CD4-positive, alpha-beta T cell (primary cell): ENCODE data around the gene PSMD12. TPM values are rescaled to one million over a fixed set of nuclear protein-coding genes. Genes with fewer than 3 reads are reported as not detected.

Experiments
- ATAC-seq: fragments of 200-7000 bp; cut with Tn5 transposase; one replicate; pipeline ENCODE4 v1.10.0; 2022; ENCODE audit warnings: mild to moderate bottlenecking; ENCODE audit not compliant: poor library complexity
- CTCF ChIA-PET: fragments of 350-600 bp; sonication (Branson Sonifier 250); formaldehyde crosslinking; loops from one replicate; lab custom pipeline; 2021; ENCODE audit warnings: antibody characterized with exemption, inconsistent platforms; lab: Charles Lee
- POLR2A ChIA-PET: fragments of 350-600 bp; sonication (Branson Sonifier 250); formaldehyde crosslinking; loops from one replicate; lab custom pipeline; 2021; ENCODE audit warnings: antibody characterized with exemption, inconsistent platforms; lab: Charles Lee
- DNase-seq, 14 experiments: peaks; one replicate each; pipeline ENCODE4 v3.0.0-alpha.2; 2013 to 2020; ENCODE audit warnings: mixed read lengths in 2 of 14
- H3K27ac ChIP-seq, 2 donors: one replicate each; pipeline versions ENCODE4 v1.5.1 to v1.7.0; 2013; ENCODE audit warnings: low read length in 2 of 2, low read depth in 1 of 2, mild to moderate bottlenecking in 1 of 2
- H3K27me3 ChIP-seq, 2 experiments: 1 replicate in 1 of 2; 2 replicates in 1 of 2; pipeline versions ENCODE4 v1.6.1 to v1.7.0; 2013; ENCODE audit warnings: low read length in 2 of 2, control low read depth in 1 of 2, mild to moderate bottlenecking in 1 of 2, moderate library complexity in 1 of 2; ENCODE audit not compliant: insufficient read depth in 2 of 2, control insufficient read depth in 1 of 2
- H3K36me3 ChIP-seq: one replicate; pipeline ENCODE4 v1.6.1; 2013; ENCODE audit warnings: low read length, control low read depth; ENCODE audit not compliant: insufficient read depth
- H3K4me1 ChIP-seq: one replicate; pipeline ENCODE4 v1.6.1; 2013; ENCODE audit warnings: low read length, control low read depth; ENCODE audit not compliant: insufficient read depth
- H3K4me3 ChIP-seq: one replicate; pipeline ENCODE4 v1.5.1; 2013; ENCODE audit warnings: mild to moderate bottlenecking, low read length, moderate library complexity
- H3K9me3 ChIP-seq, 2 experiments: 1 replicate in 1 of 2; 2 replicates in 1 of 2; pipeline versions ENCODE4 v1.6.1 to v1.7.0; 2013; ENCODE audit warnings: low read length in 2 of 2, mild to moderate bottlenecking in 2 of 2, control low read depth in 1 of 2, moderate library complexity in 1 of 2; ENCODE audit not compliant: control insufficient read depth in 1 of 2, insufficient read depth in 1 of 2
- H3K27ac Mint-ChIP-seq: one replicate; pipeline ENCODE4 v1.8.0; 2020; ENCODE audit warnings: mixed read lengths
- H3K27me3 Mint-ChIP-seq: one replicate; pipeline ENCODE4 v1.8.0; 2021; ENCODE audit warnings: mixed read lengths
- H3K36me3 Mint-ChIP-seq: one replicate; pipeline ENCODE4 v1.8.0; 2021; ENCODE audit warnings: low read depth, mixed read lengths
- H3K4me1 Mint-ChIP-seq: one replicate; pipeline ENCODE4 v1.8.0; 2021; ENCODE audit warnings: low read depth, mixed read lengths
- H3K4me3 Mint-ChIP-seq: one replicate; pipeline ENCODE4 v1.8.0; 2020; ENCODE audit warnings: mild to moderate bottlenecking, mixed read lengths
- H3K9me3 Mint-ChIP-seq: one replicate; pipeline ENCODE4 v1.8.0; 2020; ENCODE audit warnings: mixed read lengths
- intact Hi-C, 2 experiments: fragments of 100-400 bp; cut with DNase I in 1 of 2; cut with micrococcal nuclease in 1 of 2; formaldehyde crosslinking; loops; one replicate each; pipeline versions ENCODE4 v1.15.1 to v1.9.0; 2023 to 2025; cut with DNase I, micrococcal nuclease
- total RNA-seq, 174 experiments: library from RNA in 2 of 174; stranded (reverse) in 2 of 174; gene quantifications; one replicate each; pipeline ENCODE4 v1.2.3 and lab custom pipeline; 2021 to 2026
- TF ChIP-seq, protein P1 (sequence below): fragments of 200-600 bp; IDR thresholded peaks from one replicate; pipeline ENCODE4 v1.8.0; 2022; ENCODE audit warnings: antibody characterized with exemption, mild to moderate bottlenecking

PSMD12 gene
- total RNA-seq, 2 experiments from 2014 or later: 49.3 to 52.5 TPM

DNA sequence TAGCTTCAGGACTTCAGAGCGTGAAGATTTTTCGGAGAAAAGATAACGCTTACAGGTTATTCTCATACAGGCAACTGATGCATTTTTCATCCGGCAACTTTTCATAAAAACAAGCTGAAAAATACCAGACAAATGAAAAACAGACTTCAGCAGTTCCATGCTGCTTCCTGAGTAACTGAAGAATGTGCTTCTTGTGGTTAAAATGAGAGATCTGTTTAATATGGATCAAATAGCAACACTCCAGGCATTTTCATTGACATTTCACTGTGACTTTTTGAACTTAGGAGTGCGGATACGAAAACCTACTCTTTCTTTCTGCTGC, 10.0 kb upstream of the PSMD12 start:
- Histone ChIP-seq H3K27me3 (no peaks in the 10 kb centered on the region), H3K4me3 (peak overlapping the region; percentile 99)
- peak overlapping the region; percentile 86 for H3K27ac Mint-ChIP-seq

DNA sequence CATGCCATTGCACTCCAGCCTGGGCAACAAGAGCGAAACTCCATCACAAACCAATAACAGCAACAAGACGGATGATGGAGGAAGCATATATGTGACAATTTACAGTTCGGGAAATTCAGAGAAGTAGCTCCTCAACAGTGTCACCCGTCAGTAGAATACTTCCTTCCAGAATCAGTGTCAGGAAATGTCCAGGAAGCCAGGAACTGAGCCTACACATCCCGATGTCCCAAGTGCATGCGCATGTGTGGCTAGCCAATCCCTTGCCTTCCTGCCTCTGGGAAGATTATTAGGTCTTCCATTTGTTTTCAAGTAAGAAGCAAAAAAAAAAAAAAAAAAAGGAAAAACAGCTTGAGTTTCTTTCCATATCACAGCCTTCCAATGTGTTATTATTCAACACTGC, 9.3 kb upstream of the PSMD12 start:
- Histone ChIP-seq H3K4me3 (no peak overlapping the region), H3K27ac (no peak overlapping the region), H3K9me3 (no peaks in the 10 kb centered on the region), H3K36me3 (no peaks in the 10 kb centered on the region), H3K4me1 (peaks cover 37% of the 10 kb centered on the region), H3K27me3 (no peaks in the 10 kb centered on the region)
- Mint-ChIP-seq H3K36me3 (peaks cover 29% of the 10 kb centered on the region), H3K4me1 (peaks cover 37% of the 10 kb centered on the region), H3K9me3 (no peaks in the 10 kb centered on the region), H3K4me3 (peak overlapping the region; percentile 97), H3K27me3 (no peaks in the 10 kb centered on the region), H3K27ac (peak overlapping the region; percentile 86)
- DNase-seq (no peak), ATAC-seq (no peak)
- intact Hi-C loops: loop anchor here (1.0 to 10.0 kb wide), 5 partner anchors 15 to 659 kb away; partner anchors contain the start of genes BPTF (in 1 of the 2) and KPNA2 (in 1 of the 2)
- TF ChIP-seq, protein P1, sequence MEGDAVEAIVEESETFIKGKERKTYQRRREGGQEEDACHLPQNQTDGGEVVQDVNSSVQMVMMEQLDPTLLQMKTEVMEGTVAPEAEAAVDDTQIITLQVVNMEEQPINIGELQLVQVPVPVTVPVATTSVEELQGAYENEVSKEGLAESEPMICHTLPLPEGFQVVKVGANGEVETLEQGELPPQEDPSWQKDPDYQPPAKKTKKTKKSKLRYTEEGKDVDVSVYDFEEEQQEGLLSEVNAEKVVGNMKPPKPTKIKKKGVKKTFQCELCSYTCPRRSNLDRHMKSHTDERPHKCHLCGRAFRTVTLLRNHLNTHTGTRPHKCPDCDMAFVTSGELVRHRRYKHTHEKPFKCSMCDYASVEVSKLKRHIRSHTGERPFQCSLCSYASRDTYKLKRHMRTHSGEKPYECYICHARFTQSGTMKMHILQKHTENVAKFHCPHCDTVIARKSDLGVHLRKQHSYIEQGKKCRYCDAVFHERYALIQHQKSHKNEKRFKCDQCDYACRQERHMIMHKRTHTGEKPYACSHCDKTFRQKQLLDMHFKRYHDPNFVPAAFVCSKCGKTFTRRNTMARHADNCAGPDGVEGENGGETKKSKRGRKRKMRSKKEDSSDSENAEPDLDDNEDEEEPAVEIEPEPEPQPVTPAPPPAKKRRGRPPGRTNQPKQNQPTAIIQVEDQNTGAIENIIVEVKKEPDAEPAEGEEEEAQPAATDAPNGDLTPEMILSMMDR: no peak
- ChIA-PET POLR2A (interaction anchor here (0.9 to 6.8 kb wide), 10 partner anchors 10 to 342 kb away, joined by 3 to 129 read pairs (median 16); partner anchors contain the start of genes NOL11 and PSMD12), CTCF (interaction anchor here (0.7 to 10.5 kb wide), 15 partner anchors 9 to 319 kb away, joined by 3 to 187 read pairs (median 5); partner anchors contain the start of gene PSMD12)

More for the DNA sequence above, 10.0 kb upstream of the PSMD12 start:
- no peak for DNase-seq
- Histone ChIP-seq H3K27ac (peak overlapping the region in 1 of 2 donors; percentile 95), H3K36me3 (peaks cover 2% of the 10 kb centered on the region), H3K9me3 (no peaks in the 10 kb centered on the region), H3K4me1 (peaks cover 44% of the 10 kb centered on the region)
- ATAC-seq: no peak
- POLR2A ChIA-PET: interaction anchor here (0.9 to 6.8 kb wide), 9 partner anchors 10 to 341 kb away, joined by 3 to 129 read pairs (median 20); partner anchors contain the start of genes NOL11 and PSMD12
- peaks cover 29% of the 10 kb centered on the region for H3K36me3 Mint-ChIP-seq
- peaks cover 37% of the 10 kb centered on the region for H3K4me1 Mint-ChIP-seq
- H3K4me3 Mint-ChIP-seq: peak overlapping the region; percentile 97
- H3K9me3 Mint-ChIP-seq: no peaks in the 10 kb centered on the region
- CTCF ChIA-PET: interaction anchor here (0.7 to 10.5 kb wide), 6 partner anchors 9 to 227 kb away, joined by 3 to 187 read pairs (median 4); no protein-coding TSS in a partner anchor
- intact Hi-C loops: loop anchor here (2.0 to 10.0 kb wide), 4 partner anchors 16 to 658 kb away; partner anchors contain the start of genes BPTF (in 1 of the 2) and KPNA2 (in 1 of the 2)
- H3K27me3 Mint-ChIP-seq: no peaks in the 10 kb centered on the region
- TF ChIP-seq, protein P1: no peak

- DNase-seq (no peak), ATAC-seq (no peak)
- no peak overlapping the region for H3K4me3 ChIP-seq
- Mint-ChIP-seq H3K27ac (peak overlapping the region; percentile 70), H3K4me1 (peaks cover 30% of the 10 kb centered on the region), H3K9me3 (no peaks in the 10 kb centered on the region), H3K4me3 (peak overlapping the region; percentile 97), H3K27me3 (no peaks in the 10 kb centered on the region), H3K36me3 (peaks cover 23% of the 10 kb centered on the region)
- no peaks in the 10 kb centered on the region for H3K9me3 ChIP-seq
- ChIA-PET POLR2A (interaction anchor here (0.9 to 6.8 kb wide), 8 partner anchors 9 to 342 kb away, joined by 3 to 129 read pairs (median 5); partner anchors contain the start of gene PSMD12), CTCF (interaction anchor here (0.7 to 10.5 kb wide), 36 partner anchors 10 to 361 kb away, joined by 3 to 187 read pairs (median 4); partner anchors contain the start of gene PSMD12)
- TF ChIP-seq, protein P1: no peak
- H3K36me3 ChIP-seq: no peaks in the 10 kb centered on the region
- H3K4me1 ChIP-seq: peaks cover 33% of the 10 kb centered on the region
- H3K27me3 ChIP-seq: no peaks in the 10 kb centered on the region
- intact Hi-C loops: loop anchor here in 1 of 2 experiments (1.0 to 10.0 kb wide), 3 partner anchors 255 to 660 kb away; partner anchors contain the start of genes BPTF and KPNA2
- H3K27ac ChIP-seq: no peak overlapping the region
Observed at GRCh38 chr17:67375054-67375427, 8.7 kb upstream of the PSMD12 start.
